ENCODE data around the gene TUSC2.

Gene TUSC2

DNA sequence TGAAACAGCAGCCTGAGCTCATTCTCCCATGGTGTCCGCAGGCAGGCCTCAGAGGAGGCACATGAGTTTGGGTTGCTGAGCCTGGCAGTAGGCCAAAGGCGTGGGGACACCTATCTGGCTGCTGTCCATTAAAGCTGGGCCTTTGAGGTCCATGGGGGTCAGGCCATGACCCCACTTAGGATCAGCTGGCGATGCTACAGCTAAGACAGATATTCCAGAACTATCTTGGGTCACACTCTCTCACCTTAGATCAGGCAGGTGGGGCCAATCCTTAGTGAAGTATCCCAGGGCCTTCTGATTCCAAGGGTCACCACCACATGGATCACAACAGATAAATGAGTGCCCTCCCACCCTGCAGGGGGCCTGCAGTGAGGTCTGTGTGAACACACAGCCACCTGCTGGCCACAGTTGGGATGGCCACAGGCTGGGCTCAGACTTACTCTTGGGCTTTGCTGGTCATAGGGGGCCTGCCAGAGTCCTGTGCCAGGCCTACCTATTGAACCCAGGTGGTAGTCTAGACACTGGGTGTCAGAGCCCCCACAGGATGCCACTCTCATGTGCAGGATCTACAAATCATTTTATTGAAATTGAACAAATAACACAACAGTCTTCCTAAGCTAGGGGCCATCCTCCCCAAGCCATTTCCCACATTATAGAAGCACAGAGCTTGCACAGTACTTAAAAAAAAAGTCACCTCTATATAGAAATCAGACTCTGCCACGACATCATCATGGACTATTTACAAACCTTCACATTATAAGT is 3.5 kb downstream of the TUSC2 start:
- 0 out of 2 replicates have a peak overlapping the region, but pooled peaks have one; percentile 2 for H3K9ac ChIP-seq (ENCODE audit: low read depth, low read length)
- H4K20me1 ChIP-seq (ENCODE audit: insufficient read depth, low read length) = peaks cover 18% of the 10 kb centered on the region; the same call in 1 of the 2 replicates
- peak; percentile 34 for ATAC-seq (ENCODE audit: insufficient read depth, low read depth)
- H3K79me2 ChIP-seq (ENCODE audit: insufficient read depth, low read length) = peaks cover 36% of the 10 kb centered on the region
- TF ChIP-seq, protein P1, sequence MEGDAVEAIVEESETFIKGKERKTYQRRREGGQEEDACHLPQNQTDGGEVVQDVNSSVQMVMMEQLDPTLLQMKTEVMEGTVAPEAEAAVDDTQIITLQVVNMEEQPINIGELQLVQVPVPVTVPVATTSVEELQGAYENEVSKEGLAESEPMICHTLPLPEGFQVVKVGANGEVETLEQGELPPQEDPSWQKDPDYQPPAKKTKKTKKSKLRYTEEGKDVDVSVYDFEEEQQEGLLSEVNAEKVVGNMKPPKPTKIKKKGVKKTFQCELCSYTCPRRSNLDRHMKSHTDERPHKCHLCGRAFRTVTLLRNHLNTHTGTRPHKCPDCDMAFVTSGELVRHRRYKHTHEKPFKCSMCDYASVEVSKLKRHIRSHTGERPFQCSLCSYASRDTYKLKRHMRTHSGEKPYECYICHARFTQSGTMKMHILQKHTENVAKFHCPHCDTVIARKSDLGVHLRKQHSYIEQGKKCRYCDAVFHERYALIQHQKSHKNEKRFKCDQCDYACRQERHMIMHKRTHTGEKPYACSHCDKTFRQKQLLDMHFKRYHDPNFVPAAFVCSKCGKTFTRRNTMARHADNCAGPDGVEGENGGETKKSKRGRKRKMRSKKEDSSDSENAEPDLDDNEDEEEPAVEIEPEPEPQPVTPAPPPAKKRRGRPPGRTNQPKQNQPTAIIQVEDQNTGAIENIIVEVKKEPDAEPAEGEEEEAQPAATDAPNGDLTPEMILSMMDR (IDR thresholded peaks at IDR 0.05; ENCODE audit: borderline replicate concordance, extremely low read depth, low read length, poor library complexity, severe bottlenecking) = peak; percentile 92
- no peak for TF ChIP-seq EZH2 (IDR thresholded peaks at IDR 0.05; ENCODE audit: borderline replicate concordance, low read depth, low read length, severe bottlenecking)
- 0 out of 2 replicates have a peak overlapping the region, but pooled peaks have one; percentile 1 for H3K4me2 ChIP-seq (ENCODE audit: insufficient read depth, low read length)
- H3K27ac ChIP-seq (ENCODE audit: low read length) = no peak overlapping the region; the same call in 1 of the 2 replicates
- H3K4me1 ChIP-seq (ENCODE audit: insufficient read depth, low read length) = peaks cover 58% of the 10 kb centered on the region
- no peak overlapping the region for H2AFZ ChIP-seq (ENCODE audit: low read depth, low read length)
- H3K36me3 ChIP-seq (ENCODE audit: insufficient read depth, low read length) = peaks cover 37% of the 10 kb centered on the region
- no peaks in the 10 kb centered on the region for H3K27me3 ChIP-seq (ENCODE audit: insufficient read depth, low read length, poor library complexity)
- DNase-seq = peak; percentile 71
- no peak overlapping the region for H3K4me3 ChIP-seq (ENCODE audit: low read depth in 1 of 2, low read length in 2 of 2)
- H3K9me3 ChIP-seq (ENCODE audit: insufficient read depth, low read length, severe bottlenecking) = no peaks in the 10 kb centered on the region

DNA sequence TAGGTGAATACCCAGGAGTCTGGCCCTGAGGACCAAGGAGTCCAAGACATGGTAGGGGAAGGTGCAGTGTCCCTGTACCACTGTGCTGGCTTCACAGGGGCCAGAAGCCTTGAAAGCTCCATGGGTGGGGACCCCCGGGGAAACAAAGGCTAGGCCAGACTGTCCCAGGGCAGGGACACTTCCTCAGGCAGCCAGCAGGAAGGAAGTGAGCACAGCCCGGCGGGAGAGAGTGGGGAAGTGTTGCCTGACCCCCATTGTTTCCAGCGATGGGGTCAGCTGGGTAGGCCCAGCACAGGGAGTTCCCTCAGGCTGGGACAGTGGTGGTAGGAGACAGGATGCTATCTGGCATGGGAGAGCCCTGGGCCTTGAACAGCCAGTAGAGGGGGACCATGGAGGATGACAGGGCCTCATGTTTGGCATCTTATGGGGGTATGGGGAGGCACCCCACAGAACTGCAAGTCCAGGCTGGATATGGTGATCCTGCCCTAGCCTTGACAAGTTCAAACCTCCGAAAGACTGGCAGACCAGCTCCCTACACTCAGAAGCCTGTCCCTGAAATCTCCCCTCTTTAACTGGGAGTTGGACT is 4.3 kb downstream of the TUSC2 start:
- no peaks in the 10 kb centered on the region for H3K9me3 ChIP-seq (ENCODE audit: insufficient read depth, low read length, severe bottlenecking)
- TF ChIP-seq, protein P1 (IDR thresholded peaks at IDR 0.05; ENCODE audit: borderline replicate concordance, extremely low read depth, low read length, poor library complexity, severe bottlenecking) = no peak
- no peak for TF ChIP-seq EZH2 (IDR thresholded peaks at IDR 0.05; ENCODE audit: borderline replicate concordance, low read depth, low read length, severe bottlenecking)
- H3K36me3 ChIP-seq (ENCODE audit: insufficient read depth, low read length) = peaks cover 42% of the 10 kb centered on the region
- H3K4me2 ChIP-seq (ENCODE audit: insufficient read depth, low read length) = no peak overlapping the region
- H3K27me3 ChIP-seq (ENCODE audit: insufficient read depth, low read length, poor library complexity) = no peaks in the 10 kb centered on the region
- H3K27ac ChIP-seq (ENCODE audit: low read length) = no peak overlapping the region
- peak overlapping the region; percentile 2; the same call in 1 of the 2 replicates for H3K9ac ChIP-seq (ENCODE audit: low read depth, low read length)
- ATAC-seq (ENCODE audit: insufficient read depth, low read depth) (no peak), DNase-seq (no peak)
- H4K20me1 ChIP-seq (ENCODE audit: insufficient read depth, low read length) = peaks cover 18% of the 10 kb centered on the region; the same call in 1 of the 2 replicates
- H3K4me3 ChIP-seq (ENCODE audit: low read depth in 1 of 2, low read length in 2 of 2) = no peak overlapping the region
- H3K79me2 ChIP-seq (ENCODE audit: insufficient read depth, low read length) = peaks cover 44% of the 10 kb centered on the region
- no peak overlapping the region for H2AFZ ChIP-seq (ENCODE audit: low read depth, low read length)
- H3K4me1 ChIP-seq (ENCODE audit: insufficient read depth, low read length) = peaks cover 58% of the 10 kb centered on the region

DNA sequence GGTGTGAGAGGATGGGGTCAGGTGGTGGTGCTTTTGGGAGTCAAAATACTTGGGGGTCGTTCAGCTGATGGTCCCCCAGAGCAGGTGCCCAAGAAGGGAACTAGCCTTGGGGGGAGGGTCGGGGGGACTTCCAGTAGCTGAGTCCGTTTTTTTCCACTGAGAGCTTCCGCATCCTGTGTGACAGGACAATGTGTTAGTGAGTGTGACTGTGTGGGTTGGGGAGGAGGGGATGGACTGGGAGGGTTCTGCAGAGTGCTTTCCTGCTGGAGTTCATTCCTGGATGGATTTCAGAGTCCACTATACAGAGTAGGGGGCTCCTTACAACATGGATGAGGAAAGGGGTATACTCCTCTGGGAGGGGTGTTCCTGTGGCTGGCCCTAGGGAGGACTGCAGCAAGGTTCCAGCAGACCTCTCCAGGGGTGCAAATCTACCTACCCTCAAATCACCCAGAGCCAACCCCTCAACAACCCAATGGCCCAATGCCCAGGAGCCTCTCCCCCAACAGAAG is 4.9 kb downstream of the TUSC2 start:
- Histone ChIP-seq H4K20me1 (ENCODE audit: insufficient read depth, low read length) (peaks cover 19% of the 10 kb centered on the region; the same call in 1 of the 2 replicates), H3K27me3 (ENCODE audit: insufficient read depth, low read length, poor library complexity) (no peaks in the 10 kb centered on the region), H3K79me2 (ENCODE audit: insufficient read depth, low read length) (peaks cover 47% of the 10 kb centered on the region), H3K4me2 (ENCODE audit: insufficient read depth, low read length) (no peak overlapping the region), H3K9me3 (ENCODE audit: insufficient read depth, low read length, severe bottlenecking) (no peaks in the 10 kb centered on the region), H3K9ac (ENCODE audit: low read depth, low read length) (no peak overlapping the region), H3K4me3 (ENCODE audit: low read depth in 1 of 2, low read length in 2 of 2) (no peak overlapping the region), H3K36me3 (ENCODE audit: insufficient read depth, low read length) (peaks cover 47% of the 10 kb centered on the region), H2AFZ (ENCODE audit: low read depth, low read length) (no peak overlapping the region), H3K4me1 (ENCODE audit: insufficient read depth, low read length) (peaks cover 57% of the 10 kb centered on the region), H3K27ac (ENCODE audit: low read length) (no peak overlapping the region)
- ATAC-seq (ENCODE audit: insufficient read depth, low read depth) (no peak), DNase-seq (no peak)
- no peak for TF ChIP-seq EZH2 (IDR thresholded peaks at IDR 0.05; ENCODE audit: borderline replicate concordance, low read depth, low read length, severe bottlenecking)
- TF ChIP-seq, protein P1 (IDR thresholded peaks at IDR 0.05; ENCODE audit: borderline replicate concordance, extremely low read depth, low read length, poor library complexity, severe bottlenecking) = no peak

All from DND-41 (cell line).